Femur (tissue), 1 donor: ENCODE results near the gene BAIAP3.
"Not testable (repeated sequence)": the region's sequence is repeated elsewhere in the genome, so short reads cannot be mapped to it uniquely, and the experiment has no call there.

ENCODE experiments used
- DNase-seq: peaks from one replicate; pipeline ENCODE4 v3.0.0-alpha.2; 2017

Gene BAIAP3

GRCh38 chr16:1317479-1318267, 15.8 kb upstream of the BAIAP3 start:
- DNase-seq = no peak

GRCh38 chr16:1318268-1318545, 15.2 kb upstream of the BAIAP3 start:
- no peak for DNase-seq

- DNase-seq = no peak
Measured at GRCh38 chr16:1319041-1319440, 14.4 kb upstream of the BAIAP3 start.

GRCh38 chr16:1320097-1320496, 13.3 kb upstream of the BAIAP3 start:
- no peak for DNase-seq

- no peak for DNase-seq
Measured at GRCh38 chr16:1320658-1321240, 12.7 kb upstream of the BAIAP3 start.

- DNase-seq = no peak
Measured at GRCh38 chr16:1322407-1322806, 11.0 kb upstream of the BAIAP3 start.

- no peak for DNase-seq
Measured at GRCh38 chr16:1323296-1324239, 9.9 kb upstream of the BAIAP3 start.

GRCh38 chr16:1324286-1324826, 9.1 kb upstream of the BAIAP3 start:
- DNase-seq = no peak

- no peak for DNase-seq
Measured at GRCh38 chr16:1325261-1325660, 8.2 kb upstream of the BAIAP3 start.

- DNase-seq = no peak
Measured at GRCh38 chr16:1325673-1326371, 7.6 kb upstream of the BAIAP3 start.

- no peak for DNase-seq
Measured at GRCh38 chr16:1326391-1326790, 7.1 kb upstream of the BAIAP3 start.

GRCh38 chr16:1326946-1327618, 6.4 kb upstream of the BAIAP3 start:
- DNase-seq = no peak

GRCh38 chr16:1327619-1327947, 5.9 kb upstream of the BAIAP3 start:
- DNase-seq = no peak

GRCh38 chr16:1328136-1328535, 5.3 kb upstream of the BAIAP3 start:
- not testable (repeated sequence) for DNase-seq

- DNase-seq = not testable (repeated sequence)
Measured at GRCh38 chr16:1328961-1329360, 4.5 kb upstream of the BAIAP3 start.

- no peak for DNase-seq
Measured at GRCh38 chr16:1330260-1330914, 3.1 kb upstream of the BAIAP3 start.

- no peak for DNase-seq
Measured at GRCh38 chr16:1330931-1331711, 2.3 kb upstream of the BAIAP3 start.

- DNase-seq = peak; percentile 63
Measured at GRCh38 chr16:1331712-1332617, 1.5 kb upstream of the BAIAP3 start.

GRCh38 chr16:1332618-1333148, 762 bp upstream of the BAIAP3 start:
- no peak for DNase-seq
